Measurements from ENCODE around the gene PDZRN3.

DNA sequence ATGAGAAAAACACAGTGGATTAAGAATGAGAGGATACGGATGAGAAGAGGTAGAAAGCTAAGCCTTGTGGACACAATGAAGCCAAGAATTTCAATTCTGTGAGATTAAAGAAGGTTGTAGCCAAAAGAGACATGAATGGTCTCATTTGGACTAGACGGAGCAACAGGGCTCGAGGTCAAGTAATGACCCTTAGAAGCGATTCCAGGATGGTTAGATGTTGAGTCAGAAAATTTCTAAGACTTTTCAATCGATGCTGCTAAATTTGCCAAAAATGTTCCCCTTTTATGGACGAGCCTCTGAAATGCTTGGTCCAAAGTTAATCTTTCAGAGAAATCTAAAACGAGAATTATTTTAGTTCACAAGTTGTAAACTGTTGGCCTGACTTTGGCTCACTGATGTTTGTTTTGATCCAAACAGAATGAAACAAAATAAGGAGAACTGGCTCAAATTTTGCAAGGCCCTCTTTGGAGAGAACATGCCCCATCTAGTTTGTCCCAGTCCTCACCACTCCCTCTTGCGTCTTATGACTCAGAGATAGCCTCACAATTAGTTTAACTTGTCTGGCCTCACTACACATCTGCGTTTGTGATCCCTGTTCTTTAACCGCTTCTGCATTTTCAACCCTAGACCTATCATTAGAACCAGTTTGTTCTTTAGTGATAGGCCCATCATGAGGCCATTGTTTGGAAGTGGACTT is 235.5 kb downstream of the PDZRN3 start:
- TF ChIP-seq, protein P1, sequence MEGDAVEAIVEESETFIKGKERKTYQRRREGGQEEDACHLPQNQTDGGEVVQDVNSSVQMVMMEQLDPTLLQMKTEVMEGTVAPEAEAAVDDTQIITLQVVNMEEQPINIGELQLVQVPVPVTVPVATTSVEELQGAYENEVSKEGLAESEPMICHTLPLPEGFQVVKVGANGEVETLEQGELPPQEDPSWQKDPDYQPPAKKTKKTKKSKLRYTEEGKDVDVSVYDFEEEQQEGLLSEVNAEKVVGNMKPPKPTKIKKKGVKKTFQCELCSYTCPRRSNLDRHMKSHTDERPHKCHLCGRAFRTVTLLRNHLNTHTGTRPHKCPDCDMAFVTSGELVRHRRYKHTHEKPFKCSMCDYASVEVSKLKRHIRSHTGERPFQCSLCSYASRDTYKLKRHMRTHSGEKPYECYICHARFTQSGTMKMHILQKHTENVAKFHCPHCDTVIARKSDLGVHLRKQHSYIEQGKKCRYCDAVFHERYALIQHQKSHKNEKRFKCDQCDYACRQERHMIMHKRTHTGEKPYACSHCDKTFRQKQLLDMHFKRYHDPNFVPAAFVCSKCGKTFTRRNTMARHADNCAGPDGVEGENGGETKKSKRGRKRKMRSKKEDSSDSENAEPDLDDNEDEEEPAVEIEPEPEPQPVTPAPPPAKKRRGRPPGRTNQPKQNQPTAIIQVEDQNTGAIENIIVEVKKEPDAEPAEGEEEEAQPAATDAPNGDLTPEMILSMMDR (IDR thresholded peaks at IDR 0.05; ENCODE audit: low read depth, low read length, missing input control), result no peak
- TF ChIP-seq FOXA1 (IDR thresholded peaks at IDR 0.05) (no peak), EGR1 (IDR thresholded peaks at IDR 0.05; ENCODE audit: low read depth in 2 of 2) (no peak), SP1 (IDR thresholded peaks at IDR 0.05) (no peak), RAD21 (IDR thresholded peaks at IDR 0.05) (no peak), JUND (IDR thresholded peaks at IDR 0.05) (no peak)
- TF ChIP-seq, protein P2, sequence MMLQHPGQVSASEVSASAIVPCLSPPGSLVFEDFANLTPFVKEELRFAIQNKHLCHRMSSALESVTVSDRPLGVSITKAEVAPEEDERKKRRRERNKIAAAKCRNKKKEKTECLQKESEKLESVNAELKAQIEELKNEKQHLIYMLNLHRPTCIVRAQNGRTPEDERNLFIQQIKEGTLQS (IDR thresholded peaks at IDR 0.05), result no peak
- TF ChIP-seq, protein P3, sequence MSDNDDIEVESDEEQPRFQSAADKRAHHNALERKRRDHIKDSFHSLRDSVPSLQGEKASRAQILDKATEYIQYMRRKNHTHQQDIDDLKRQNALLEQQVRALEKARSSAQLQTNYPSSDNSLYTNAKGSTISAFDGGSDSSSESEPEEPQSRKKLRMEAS (IDR thresholded peaks at IDR 0.05), result no peak
- TF ChIP-seq, protein P4, sequence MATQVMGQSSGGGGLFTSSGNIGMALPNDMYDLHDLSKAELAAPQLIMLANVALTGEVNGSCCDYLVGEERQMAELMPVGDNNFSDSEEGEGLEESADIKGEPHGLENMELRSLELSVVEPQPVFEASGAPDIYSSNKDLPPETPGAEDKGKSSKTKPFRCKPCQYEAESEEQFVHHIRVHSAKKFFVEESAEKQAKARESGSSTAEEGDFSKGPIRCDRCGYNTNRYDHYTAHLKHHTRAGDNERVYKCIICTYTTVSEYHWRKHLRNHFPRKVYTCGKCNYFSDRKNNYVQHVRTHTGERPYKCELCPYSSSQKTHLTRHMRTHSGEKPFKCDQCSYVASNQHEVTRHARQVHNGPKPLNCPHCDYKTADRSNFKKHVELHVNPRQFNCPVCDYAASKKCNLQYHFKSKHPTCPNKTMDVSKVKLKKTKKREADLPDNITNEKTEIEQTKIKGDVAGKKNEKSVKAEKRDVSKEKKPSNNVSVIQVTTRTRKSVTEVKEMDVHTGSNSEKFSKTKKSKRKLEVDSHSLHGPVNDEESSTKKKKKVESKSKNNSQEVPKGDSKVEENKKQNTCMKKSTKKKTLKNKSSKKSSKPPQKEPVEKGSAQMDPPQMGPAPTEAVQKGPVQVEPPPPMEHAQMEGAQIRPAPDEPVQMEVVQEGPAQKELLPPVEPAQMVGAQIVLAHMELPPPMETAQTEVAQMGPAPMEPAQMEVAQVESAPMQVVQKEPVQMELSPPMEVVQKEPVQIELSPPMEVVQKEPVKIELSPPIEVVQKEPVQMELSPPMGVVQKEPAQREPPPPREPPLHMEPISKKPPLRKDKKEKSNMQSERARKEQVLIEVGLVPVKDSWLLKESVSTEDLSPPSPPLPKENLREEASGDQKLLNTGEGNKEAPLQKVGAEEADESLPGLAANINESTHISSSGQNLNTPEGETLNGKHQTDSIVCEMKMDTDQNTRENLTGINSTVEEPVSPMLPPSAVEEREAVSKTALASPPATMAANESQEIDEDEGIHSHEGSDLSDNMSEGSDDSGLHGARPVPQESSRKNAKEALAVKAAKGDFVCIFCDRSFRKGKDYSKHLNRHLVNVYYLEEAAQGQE (IDR thresholded peaks at IDR 0.05), result no peak
